ENCODE measurements around the gene ELP4. TPM values are rescaled to one million over a fixed set of nuclear protein-coding genes. Genes with fewer than 3 reads are reported as not detected.
A peak's percentile ranks its signal among the peaks of the same experiment; 100 is the strongest.

Gene ELP4
- polyA plus RNA-seq, 2 of the 4 experiments (the other 2 are of a cell fraction), result 16.9 to 26.0 TPM

DNA sequence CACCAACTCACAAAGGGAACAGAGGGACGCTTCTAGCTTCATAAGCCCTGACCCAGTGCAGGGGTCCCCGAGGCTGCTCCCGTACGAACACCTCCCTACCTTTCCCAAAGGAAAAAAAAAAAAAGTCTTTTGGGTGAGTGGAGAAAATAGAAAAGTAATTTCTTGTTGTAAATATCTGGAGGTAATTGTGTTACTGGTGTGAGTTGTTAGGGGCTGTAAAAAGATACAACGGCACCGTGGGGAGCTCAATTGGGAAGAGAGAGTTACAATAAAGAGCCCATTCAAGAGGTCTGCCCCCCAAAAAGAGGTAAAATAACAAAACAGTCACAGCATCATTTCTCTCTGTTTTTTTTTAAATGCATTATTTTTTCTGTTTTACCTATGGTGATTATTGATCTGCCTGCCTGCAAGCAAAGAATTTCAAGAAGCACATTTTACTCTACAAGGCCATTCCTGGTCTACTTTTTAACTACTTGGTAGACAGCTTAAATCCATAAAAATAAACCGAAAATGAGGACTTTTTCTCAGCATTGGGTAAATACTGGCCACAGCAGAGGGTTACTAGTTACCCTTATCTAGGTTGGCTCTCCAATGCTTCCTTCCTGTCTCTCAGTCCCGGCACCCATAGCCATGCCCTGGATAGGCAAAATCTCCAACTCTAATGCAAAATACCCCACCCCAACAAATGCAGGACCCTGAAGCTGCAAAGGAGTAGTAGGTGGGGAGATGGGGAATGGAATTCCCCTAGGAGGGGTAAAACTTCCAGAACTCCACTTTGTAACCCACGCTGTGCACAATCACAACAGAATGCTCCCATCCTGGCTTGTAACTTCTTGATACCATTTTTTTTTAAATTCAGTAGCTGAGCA, 298.5 kb downstream of the ELP4 start:
- FAIRE-seq (no peak), ATAC-seq (no peak), DNase-seq (ENCODE audit: low read depth in 1 of 2, low spot score in 1 of 2) (no peak)
- ChIA-PET CTCF (interaction anchor here (1.0 to 1.5 kb wide), 3 partner anchors 12 to 167 kb away, joined by 3 to 4 read pairs (median 4); no protein-coding TSS in a partner anchor), POLR2A (no interaction called here)
- H3K4me2 ChIP-seq, result no peak overlapping the region
- no peak for TF ChIP-seq KDM1A (IDR thresholded peaks at IDR 0.05; ENCODE audit: low read depth)
- H3K27ac ChIP-seq, result no peak overlapping the region
- no peaks in the 10 kb centered on the region for H3K4me1 ChIP-seq
- H3K9me3 ChIP-seq, result no peaks in the 10 kb centered on the region
- no peak overlapping the region for H3K4me3 ChIP-seq
- WGBS (ENCODE audit: missing lambda C conversion rate), result 75% methylated on average over 9 of the region's 9 CpGs

DNA sequence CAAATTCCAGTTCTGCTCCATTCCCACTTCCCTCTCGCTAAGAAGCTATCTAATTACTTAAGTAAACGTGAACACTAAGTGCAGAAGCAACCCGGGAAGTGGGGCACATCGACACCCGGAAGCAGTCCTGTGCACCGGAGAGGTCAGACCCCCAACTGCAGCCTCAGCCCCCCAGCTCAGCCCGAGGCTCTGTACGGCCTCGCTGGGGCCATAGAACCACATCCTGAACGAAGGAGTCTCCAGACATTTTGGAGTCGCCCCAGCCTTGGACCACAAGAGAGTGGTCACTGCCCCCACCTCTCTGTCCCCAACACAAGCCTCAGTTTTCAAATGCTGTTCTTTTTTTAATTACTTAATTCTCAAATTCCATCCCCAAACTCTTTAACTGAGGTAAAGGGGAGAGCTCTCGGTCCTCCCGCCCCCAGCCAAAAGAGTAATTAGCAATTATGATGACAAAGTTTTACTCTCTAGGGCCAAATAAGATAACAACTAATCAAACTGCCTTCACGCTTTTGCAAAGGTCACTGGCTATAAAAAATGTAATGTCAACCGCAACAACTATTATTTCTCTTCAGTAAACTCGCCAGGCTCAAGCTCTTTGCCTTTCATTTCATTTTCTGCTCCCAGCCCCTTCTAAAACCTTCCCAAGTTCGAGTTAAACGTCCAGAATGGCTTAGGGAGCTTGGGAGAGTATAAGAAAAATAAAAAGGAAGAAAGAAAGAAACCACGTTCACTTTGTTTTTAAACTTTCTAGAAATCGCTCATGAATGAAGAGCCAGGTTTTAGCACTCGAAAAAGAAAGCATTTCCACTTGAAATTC, 299.4 kb downstream of the ELP4 start:
- 87% methylated on average over 21 of the region's 21 CpGs for WGBS (ENCODE audit: missing lambda C conversion rate)
- Histone ChIP-seq H3K27ac (no peak overlapping the region), H3K4me2 (peak overlapping the region; percentile 99; the same call in 2 of the 3 replicates), H3K4me3 (no peak overlapping the region), H3K4me1 (no peaks in the 10 kb centered on the region), H3K9me3 (no peaks in the 10 kb centered on the region)
- ATAC-seq (no peak), DNase-seq (ENCODE audit: low read depth in 1 of 2, low spot score in 1 of 2) (no peak), FAIRE-seq (no peak)
- POLR2A ChIA-PET, result no interaction called here
- TF ChIP-seq, protein P1, sequence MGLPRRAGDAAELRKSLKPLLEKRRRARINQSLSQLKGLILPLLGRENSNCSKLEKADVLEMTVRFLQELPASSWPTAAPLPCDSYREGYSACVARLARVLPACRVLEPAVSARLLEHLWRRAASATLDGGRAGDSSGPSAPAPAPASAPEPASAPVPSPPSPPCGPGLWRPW (IDR thresholded peaks at IDR 0.05), result no peak
- TF ChIP-seq CBX2 (IDR thresholded peaks at IDR 0.05; ENCODE audit: borderline replicate concordance, low read depth), result no peak
- no peak for TF ChIP-seq MAFK (IDR thresholded peaks at IDR 0.05; ENCODE audit: partially characterized antibody)
- no peak for TF ChIP-seq NR3C1 (IDR thresholded peaks at IDR 0.05)
- CTCF ChIA-PET, result interaction anchor here (1.0 to 2.3 kb wide), 2 partner anchors 63 to 168 kb away, joined by 4 to 9 read pairs; no protein-coding TSS in a partner anchor

GRCh38 chr11:31809541-31809856, 299.9 kb downstream of the ELP4 start:
- ChIA-PET POLR2A (interaction anchor here (1.1 kb wide), 1 partner anchor 168 kb away, joined by 3 read pairs; no protein-coding TSS in a partner anchor), CTCF (interaction anchor here (2.3 kb wide), 1 partner anchor 62 kb away, joined by 9 read pairs; no protein-coding TSS in a partner anchor)
- Histone ChIP-seq H3K4me3 (peak overlapping the region; percentile 66), H3K27ac (peak overlapping the region in 1 of 2 experiments; percentile 85; a peak in 3 of 6 replicates), H3K4me1 (no peaks in the 10 kb centered on the region), H3K9me3 (no peaks in the 10 kb centered on the region), H3K4me2 (peak overlapping the region; percentile 99)
- no peak for DNase-seq (ENCODE audit: low read depth in 1 of 2, low spot score in 1 of 2)
- ATAC-seq, result no peak
- WGBS (ENCODE audit: missing lambda C conversion rate), result 88% methylated on average over 6 of the region's 6 CpGs
- no peak for FAIRE-seq
- no peak for TF ChIP-seq HDAC2 (IDR thresholded peaks at IDR 0.05)
- TF ChIP-seq SMC3 (IDR thresholded peaks at IDR 0.05), result no peak
- TF ChIP-seq HOXB13 (CRISPR knock-in tag; IDR thresholded peaks at IDR 0.05; ENCODE audit: low read depth), result no peak
- TF ChIP-seq, protein P2, sequence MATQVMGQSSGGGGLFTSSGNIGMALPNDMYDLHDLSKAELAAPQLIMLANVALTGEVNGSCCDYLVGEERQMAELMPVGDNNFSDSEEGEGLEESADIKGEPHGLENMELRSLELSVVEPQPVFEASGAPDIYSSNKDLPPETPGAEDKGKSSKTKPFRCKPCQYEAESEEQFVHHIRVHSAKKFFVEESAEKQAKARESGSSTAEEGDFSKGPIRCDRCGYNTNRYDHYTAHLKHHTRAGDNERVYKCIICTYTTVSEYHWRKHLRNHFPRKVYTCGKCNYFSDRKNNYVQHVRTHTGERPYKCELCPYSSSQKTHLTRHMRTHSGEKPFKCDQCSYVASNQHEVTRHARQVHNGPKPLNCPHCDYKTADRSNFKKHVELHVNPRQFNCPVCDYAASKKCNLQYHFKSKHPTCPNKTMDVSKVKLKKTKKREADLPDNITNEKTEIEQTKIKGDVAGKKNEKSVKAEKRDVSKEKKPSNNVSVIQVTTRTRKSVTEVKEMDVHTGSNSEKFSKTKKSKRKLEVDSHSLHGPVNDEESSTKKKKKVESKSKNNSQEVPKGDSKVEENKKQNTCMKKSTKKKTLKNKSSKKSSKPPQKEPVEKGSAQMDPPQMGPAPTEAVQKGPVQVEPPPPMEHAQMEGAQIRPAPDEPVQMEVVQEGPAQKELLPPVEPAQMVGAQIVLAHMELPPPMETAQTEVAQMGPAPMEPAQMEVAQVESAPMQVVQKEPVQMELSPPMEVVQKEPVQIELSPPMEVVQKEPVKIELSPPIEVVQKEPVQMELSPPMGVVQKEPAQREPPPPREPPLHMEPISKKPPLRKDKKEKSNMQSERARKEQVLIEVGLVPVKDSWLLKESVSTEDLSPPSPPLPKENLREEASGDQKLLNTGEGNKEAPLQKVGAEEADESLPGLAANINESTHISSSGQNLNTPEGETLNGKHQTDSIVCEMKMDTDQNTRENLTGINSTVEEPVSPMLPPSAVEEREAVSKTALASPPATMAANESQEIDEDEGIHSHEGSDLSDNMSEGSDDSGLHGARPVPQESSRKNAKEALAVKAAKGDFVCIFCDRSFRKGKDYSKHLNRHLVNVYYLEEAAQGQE (IDR thresholded peaks at IDR 0.05), result no peak
- no peak for TF ChIP-seq TP53 (CRISPR knock-in tag; IDR thresholded peaks at IDR 0.05)
- TF ChIP-seq HOXB5 (CRISPR knock-in tag; IDR thresholded peaks at IDR 0.05), result no peak
- TF ChIP-seq KDM5A (IDR thresholded peaks at IDR 0.05), result no peak
- TF ChIP-seq BHLHE40 (IDR thresholded peaks at IDR 0.05; ENCODE audit: low read depth, low read length), result no peak
- no peak for TF ChIP-seq EHMT2 (IDR thresholded peaks at IDR 0.05; ENCODE audit: low read depth)
- TF ChIP-seq MAFK (IDR thresholded peaks at IDR 0.05; ENCODE audit: partially characterized antibody), result no peak
- TF ChIP-seq FOXS1 (CRISPR knock-in tag; IDR thresholded peaks at IDR 0.05), result no peak
- TF ChIP-seq HOXA7 (CRISPR knock-in tag; IDR thresholded peaks at IDR 0.05), result no peak
- TF ChIP-seq ATOH8 (CRISPR knock-in tag; IDR thresholded peaks at IDR 0.05; ENCODE audit: low read depth), result no peak
- TF ChIP-seq HEYL (CRISPR knock-in tag; IDR thresholded peaks at IDR 0.05), result no peak
- TF ChIP-seq KDM1A (IDR thresholded peaks at IDR 0.05; ENCODE audit: low read depth), result no peak
- no peak for TF ChIP-seq NR3C1 (IDR thresholded peaks at IDR 0.05)
- TF ChIP-seq CHD4 (IDR thresholded peaks at IDR 0.05; ENCODE audit: borderline replicate concordance), result no peak
- no peak for TF ChIP-seq RNF2 (IDR thresholded peaks at IDR 0.05; ENCODE audit: borderline replicate concordance, low read depth)

All from A549 (cell line).